ENCODE measurements around the gene CLCN5.

Gene CLCN5

GRCh38 chrX:49934729-49935128 lies 12.3 kb downstream of the CLCN5 start:
- no peak for DNase-seq

DNA sequence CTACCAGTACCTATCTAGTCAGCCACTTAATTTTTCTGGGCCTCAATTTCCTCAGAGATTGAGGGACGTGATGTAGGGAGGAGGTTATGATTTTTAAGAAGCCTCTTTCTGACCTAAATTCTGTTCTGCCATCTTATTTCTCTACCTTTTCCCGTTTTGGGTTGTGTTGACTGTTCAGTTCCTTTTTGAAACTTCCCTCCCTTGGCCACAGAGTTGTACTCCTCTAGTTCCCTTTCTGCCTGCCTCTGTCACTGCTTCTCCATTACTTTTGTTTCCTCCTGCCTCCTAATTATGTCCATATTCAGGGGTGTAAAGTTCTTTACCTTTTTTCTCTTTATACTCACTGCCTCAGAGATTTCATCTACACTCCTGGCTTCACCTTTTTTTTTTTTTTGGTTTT lies 25.4 kb downstream of the CLCN5 start:
- no peak for DNase-seq

DNA sequence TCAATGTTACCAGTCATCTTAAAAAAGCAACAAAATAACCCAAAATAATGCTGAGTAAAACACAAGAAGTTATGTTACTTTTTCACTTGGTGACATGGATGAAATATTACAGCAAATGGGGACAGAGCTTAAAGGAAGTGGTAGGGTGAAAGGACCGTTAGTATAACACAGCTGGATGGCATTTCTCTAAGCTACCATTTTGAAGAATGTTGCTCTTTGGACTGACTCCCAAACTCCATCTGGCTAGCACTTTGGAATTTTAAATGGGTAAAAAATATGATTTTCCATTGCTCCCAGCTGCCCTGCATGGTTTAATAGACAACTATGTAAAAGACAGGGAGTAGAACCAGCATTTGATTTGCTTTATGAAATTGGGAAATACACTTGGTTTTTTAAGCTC lies 27.6 kb downstream of the CLCN5 start:
- no peak for DNase-seq

DNA sequence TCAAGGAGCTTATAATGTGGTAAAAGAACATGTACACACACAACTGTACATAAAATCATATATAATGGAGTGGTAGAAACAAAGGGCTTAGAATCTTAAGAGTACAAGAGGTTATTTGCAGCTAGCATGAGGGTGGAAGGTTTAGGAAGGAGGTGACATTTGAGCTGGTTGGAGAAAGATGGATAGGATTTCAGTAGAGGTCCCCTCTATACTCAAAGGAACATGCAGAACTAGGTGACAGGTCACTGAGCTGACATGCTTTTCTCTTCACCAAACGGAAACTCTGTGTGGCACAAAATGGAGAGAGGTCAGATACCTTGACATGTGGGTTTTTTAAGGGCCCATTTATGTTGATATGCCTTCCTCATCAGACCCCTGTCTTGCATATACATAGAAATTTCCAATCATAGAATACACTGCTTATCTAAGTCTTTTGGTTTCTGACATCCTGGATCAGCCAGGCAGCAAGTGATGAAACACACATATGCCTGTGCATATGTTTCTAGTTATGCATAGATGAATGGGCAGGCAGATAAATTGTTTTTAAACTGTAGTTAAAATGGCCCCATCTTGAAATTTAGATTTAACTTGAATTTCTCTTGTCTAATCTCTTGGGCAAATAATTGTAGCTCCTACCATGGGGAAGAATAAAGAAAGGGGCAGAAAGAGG lies 29.3 kb downstream of the CLCN5 start:
- DNase-seq, result no peak

GRCh38 chrX:49956313-49956712 lies 33.9 kb downstream of the CLCN5 start:
- no peak for DNase-seq

GRCh38 chrX:49958727-49959485 lies 36.5 kb downstream of the CLCN5 start:
- DNase-seq, result no peak

DNA sequence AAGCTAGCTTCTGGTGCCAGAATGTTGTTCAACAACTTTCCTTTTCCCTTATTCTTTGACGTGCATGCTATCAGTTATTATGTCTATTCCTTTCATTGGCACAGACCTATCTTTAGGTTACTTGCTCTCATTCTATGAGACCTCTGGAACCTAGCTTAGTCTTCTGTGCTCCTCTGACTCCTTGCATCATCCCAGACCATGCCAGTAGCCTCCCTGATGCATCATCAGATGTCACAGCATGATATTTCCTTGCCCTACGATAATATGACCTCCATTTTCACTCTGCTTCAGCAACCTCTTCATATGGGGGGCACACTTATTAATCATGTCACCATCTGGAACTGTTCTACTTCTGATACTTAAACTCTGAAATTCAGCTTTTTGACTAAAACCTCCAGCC lies 37.2 kb downstream of the CLCN5 start:
- DNase-seq, result no peak

GRCh38 chrX:49960061-49960460 lies 37.7 kb downstream of the CLCN5 start:
- DNase-seq, result peak; percentile 66

- DNase-seq, result no peak
These were observed 48.3 kb downstream of the CLCN5 start for GRCh38 chrX:49970674-49971073.

DNA sequence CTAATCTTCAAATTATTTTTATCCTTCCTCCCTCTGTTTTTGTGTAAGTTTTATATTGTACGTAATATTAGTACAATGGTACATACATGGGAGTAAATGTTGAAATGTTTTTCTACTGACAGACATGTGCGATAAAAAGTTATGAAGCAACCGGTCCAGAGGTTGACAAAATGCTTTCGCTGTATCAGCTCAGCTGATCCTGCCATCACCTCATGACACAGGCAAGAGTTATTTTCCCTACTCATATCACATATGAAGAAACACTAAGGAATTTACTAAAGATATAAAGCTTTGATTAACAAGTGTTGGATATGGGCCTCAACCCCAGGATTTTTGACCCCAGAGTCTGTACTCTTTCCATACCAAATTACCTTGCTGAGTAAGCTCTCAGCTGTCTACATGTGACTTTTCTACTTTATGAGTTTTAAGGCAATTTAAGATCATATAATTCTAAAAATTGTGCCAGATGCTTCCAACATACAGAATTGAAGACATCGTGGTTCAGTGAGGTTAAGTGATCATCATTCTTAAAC lies 50.0 kb downstream of the CLCN5 start:
- no peak for DNase-seq

- DNase-seq, result no peak
These were observed 54.3 kb downstream of the CLCN5 start for GRCh38 chrX:49976682-49977197.

- DNase-seq, result peak; percentile 65
These were observed 55.1 kb downstream of the CLCN5 start for GRCh38 chrX:49977319-49978090.

DNA sequence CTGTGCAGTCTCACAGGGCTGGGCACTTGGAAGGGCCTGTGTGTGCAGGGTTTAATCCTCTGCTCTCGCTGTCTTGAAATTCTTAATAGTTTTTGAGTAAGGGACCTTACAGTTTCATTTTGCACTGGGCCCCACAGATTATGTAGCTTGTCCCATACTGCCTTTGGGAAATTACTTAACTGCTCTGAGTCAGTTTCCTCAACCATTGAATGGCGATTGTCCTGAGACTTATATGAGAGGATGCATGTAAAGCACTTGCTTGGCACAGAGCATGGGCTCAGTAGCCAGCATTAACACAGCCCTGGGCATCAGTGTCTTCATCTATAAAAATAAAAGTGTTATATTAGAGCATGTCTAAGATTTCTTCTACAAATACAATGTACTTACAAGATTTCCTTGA lies 55.8 kb downstream of the CLCN5 start:
- DNase-seq, result no peak

GRCh38 chrX:49986058-49986457 lies 63.7 kb downstream of the CLCN5 start:
- no peak for DNase-seq

GRCh38 chrX:49987651-49988050 lies 65.3 kb downstream of the CLCN5 start:
- DNase-seq, result no peak

DNA sequence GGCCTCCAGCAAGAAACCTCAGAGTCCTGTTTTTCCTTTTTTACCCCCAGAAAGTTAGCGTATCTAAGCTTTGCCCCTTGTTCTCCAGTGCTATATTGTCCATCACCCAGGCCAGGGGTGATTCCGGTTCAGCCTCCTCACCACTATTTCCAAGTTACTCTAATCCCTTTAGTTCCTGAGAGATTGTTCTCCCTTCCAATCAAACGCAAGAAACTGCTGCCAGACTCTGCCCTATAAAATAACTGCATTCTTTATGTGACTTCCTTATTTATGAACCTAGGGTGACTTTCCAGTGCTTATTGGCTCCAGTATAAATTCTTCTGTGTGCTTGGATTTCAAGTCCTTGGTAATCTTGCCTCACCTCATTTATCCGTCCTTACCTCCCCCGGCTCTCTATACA lies 65.7 kb downstream of the CLCN5 start:
- DNase-seq, result no peak

GRCh38 chrX:49991758-49992157 lies 69.4 kb downstream of the CLCN5 start:
- DNase-seq, result peak; percentile 56

GRCh38 chrX:49992853-49993252 lies 70.5 kb downstream of the CLCN5 start:
- no peak for DNase-seq

- DNase-seq, result no peak
These were observed 71.3 kb downstream of the CLCN5 start for GRCh38 chrX:49993661-49994060.

- no peak for DNase-seq
These were observed 72.8 kb downstream of the CLCN5 start for GRCh38 chrX:49995107-49995731.

GRCh38 chrX:49995795-49996455 lies 73.5 kb downstream of the CLCN5 start:
- DNase-seq, result no peak

DNA sequence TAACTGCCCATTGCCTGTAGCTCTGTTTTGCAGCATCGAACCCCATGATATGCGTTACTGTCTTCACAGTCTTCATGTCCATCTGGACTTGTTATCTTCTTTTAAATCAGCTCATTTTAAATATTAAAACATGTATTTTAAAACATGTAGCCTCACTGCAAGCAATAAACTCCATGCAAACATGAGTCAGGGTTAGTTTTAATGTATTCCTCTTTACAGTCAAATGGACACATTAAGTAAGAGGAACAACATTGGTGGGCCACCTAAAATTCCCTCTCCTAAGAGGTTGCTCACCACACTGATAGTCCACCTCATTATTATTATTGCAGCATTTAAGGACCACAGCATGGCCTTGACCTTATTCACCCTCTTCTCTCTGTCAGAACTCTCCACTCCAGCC lies 74.1 kb downstream of the CLCN5 start:
- DNase-seq, result no peak
